ENCODE data around the gene CER1. TPM values are rescaled to one million over a fixed set of nuclear protein-coding genes. Genes with fewer than 3 reads are reported as not detected.

CER1 gene
- polyA plus RNA-seq, 3 donors = not detected

DNA sequence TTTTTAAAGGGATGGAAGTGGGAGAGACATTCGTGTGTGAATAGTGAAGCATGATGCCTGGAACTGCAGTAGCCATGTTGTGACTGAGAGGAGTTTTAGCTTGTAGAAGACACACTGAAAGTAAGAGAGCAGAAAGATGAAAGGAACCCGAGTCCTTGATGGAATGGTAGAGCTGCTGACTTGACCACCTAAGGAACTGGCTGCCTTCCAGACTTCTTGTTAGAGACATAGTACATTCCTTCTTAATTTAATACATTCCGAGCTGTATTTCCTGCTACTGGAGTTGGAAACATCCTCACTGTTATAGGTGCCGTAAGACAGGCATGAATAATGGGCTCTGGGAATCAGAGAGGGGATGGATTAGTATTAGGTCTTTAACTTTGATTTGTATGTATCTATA lies 7.4 kb downstream of the CER1 start:
- Histone ChIP-seq H4K20me1 (ENCODE audit: insufficient read depth, low read length) (no peaks in the 10 kb centered on the region), H3K9ac (ENCODE audit: insufficient read depth, low read length, poor library complexity, severe bottlenecking) (no peak overlapping the region), H3K27ac (ENCODE audit: low read depth in 1 of 2, low read length in 2 of 2) (no peak overlapping the region), H3K79me2 (ENCODE audit: insufficient read depth, low read length) (no peaks in the 10 kb centered on the region), H3K4me2 (replicated peaks; ENCODE audit: extremely low read depth, low read length, poor library complexity, severe bottlenecking) (no peak overlapping the region), H3K27me3 (ENCODE audit: control insufficient read depth in 2 of 2, insufficient read depth in 2 of 2, low read length in 2 of 2) (peaks cover 14 to 21% of the 10 kb centered on the region in 2 donors), H3K4me3 (replicated peaks in 1 of 3; ENCODE audit: low read depth in 2 of 3, low read length in 3 of 3) (no peak overlapping the region), H3K36me3 (replicated peaks in 1 of 2; ENCODE audit: control insufficient read depth in 1 of 2, insufficient read depth in 2 of 2, low read length in 2 of 2) (no peaks in the 10 kb centered on the region), H2AFZ (ENCODE audit: insufficient read depth, low read depth, low read length, poor library complexity, severe bottlenecking) (no peak overlapping the region), H3K9me3 (replicated peaks in 1 of 2; ENCODE audit: control insufficient read depth in 1 of 2, insufficient read depth in 1 of 2, low read length in 2 of 2) (no peaks in the 10 kb centered on the region), H3K4me1 (ENCODE audit: control insufficient read depth in 1 of 2, insufficient read depth in 2 of 2, low read length in 2 of 2) (no peaks in the 10 kb centered on the region)
- Mint-ChIP-seq H3K27ac (no peak overlapping the region), H3K9me3 (peaks cover 0 to 3% (median 0%) of the 10 kb centered on the region in 7 donors), H3K27me3 (ENCODE audit: low read depth in 3 of 3) (peaks cover 4 to 20% (median 8%) of the 10 kb centered on the region in 3 donors), H3K4me1 (no peaks in the 10 kb centered on the region), H3K36me3 (no peaks in the 10 kb centered on the region), H3K4me3 (no peak overlapping the region)
- DNase-seq = no peak
- TF ChIP-seq, protein P1, sequence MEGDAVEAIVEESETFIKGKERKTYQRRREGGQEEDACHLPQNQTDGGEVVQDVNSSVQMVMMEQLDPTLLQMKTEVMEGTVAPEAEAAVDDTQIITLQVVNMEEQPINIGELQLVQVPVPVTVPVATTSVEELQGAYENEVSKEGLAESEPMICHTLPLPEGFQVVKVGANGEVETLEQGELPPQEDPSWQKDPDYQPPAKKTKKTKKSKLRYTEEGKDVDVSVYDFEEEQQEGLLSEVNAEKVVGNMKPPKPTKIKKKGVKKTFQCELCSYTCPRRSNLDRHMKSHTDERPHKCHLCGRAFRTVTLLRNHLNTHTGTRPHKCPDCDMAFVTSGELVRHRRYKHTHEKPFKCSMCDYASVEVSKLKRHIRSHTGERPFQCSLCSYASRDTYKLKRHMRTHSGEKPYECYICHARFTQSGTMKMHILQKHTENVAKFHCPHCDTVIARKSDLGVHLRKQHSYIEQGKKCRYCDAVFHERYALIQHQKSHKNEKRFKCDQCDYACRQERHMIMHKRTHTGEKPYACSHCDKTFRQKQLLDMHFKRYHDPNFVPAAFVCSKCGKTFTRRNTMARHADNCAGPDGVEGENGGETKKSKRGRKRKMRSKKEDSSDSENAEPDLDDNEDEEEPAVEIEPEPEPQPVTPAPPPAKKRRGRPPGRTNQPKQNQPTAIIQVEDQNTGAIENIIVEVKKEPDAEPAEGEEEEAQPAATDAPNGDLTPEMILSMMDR (IDR thresholded peaks at IDR 0.05) = no peak
- 88% methylated on average over 1 of the region's 4 CpGs for WGBS (ENCODE audit: insufficient coverage)
- intact Hi-C loops (cut with micrococcal nuclease) = no loop called here

DNA sequence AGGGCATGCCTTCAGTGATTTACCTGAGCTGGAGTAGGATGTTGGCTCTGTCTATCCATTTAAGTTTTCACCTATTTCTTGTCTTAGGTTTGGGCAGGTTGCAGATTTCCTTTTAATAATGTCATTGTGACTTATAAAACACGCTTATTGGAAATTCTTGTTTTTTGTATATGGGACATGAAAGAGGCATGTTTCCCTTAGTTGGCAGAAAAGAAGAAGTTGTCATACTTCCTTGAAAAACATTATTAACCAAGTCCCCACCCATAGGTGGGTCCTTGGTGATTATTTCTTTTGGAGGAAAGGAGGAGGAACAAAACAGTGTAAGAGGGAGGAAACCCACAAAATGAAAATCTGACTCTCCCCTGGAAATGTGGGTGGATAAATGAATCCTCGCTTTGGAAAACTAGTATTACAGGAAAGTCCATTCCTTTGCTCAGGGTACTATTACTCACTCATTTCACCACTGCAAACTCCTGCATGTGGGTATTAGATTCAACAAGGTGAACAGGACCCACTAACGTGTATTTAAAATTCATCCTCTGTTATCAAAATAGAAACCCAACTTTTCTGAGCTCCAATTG lies 9.3 kb downstream of the CER1 start:
- WGBS (ENCODE audit: insufficient coverage) = 40% methylated on average over 1 of the region's 3 CpGs
- Histone ChIP-seq H3K4me1 (ENCODE audit: control insufficient read depth in 1 of 2, insufficient read depth in 2 of 2, low read length in 2 of 2) (no peaks in the 10 kb centered on the region), H3K9me3 (replicated peaks in 1 of 2; ENCODE audit: control insufficient read depth in 1 of 2, insufficient read depth in 1 of 2, low read length in 2 of 2) (peaks cover 0 to 3% of the 10 kb centered on the region in 2 donors), H3K79me2 (ENCODE audit: insufficient read depth, low read length) (no peaks in the 10 kb centered on the region), H2AFZ (ENCODE audit: insufficient read depth, low read depth, low read length, poor library complexity, severe bottlenecking) (no peak overlapping the region), H3K27ac (ENCODE audit: low read depth in 1 of 2, low read length in 2 of 2) (no peak overlapping the region), H3K36me3 (replicated peaks in 1 of 2; ENCODE audit: control insufficient read depth in 1 of 2, insufficient read depth in 2 of 2, low read length in 2 of 2) (no peaks in the 10 kb centered on the region), H4K20me1 (ENCODE audit: insufficient read depth, low read length) (no peaks in the 10 kb centered on the region), H3K27me3 (ENCODE audit: control insufficient read depth in 2 of 2, insufficient read depth in 2 of 2, low read length in 2 of 2) (peaks cover 21 to 37% of the 10 kb centered on the region in 2 donors), H3K4me3 (replicated peaks in 1 of 3; ENCODE audit: low read depth in 2 of 3, low read length in 3 of 3) (no peak overlapping the region), H3K4me2 (replicated peaks; ENCODE audit: extremely low read depth, low read length, poor library complexity, severe bottlenecking) (no peak overlapping the region), H3K9ac (ENCODE audit: insufficient read depth, low read length, poor library complexity, severe bottlenecking) (no peak overlapping the region)
- Mint-ChIP-seq H3K27me3 (ENCODE audit: low read depth in 3 of 3) (peaks cover 13 to 27% (median 19%) of the 10 kb centered on the region in 3 donors), H3K4me1 (no peaks in the 10 kb centered on the region), H3K36me3 (no peaks in the 10 kb centered on the region), H3K9me3 (peaks cover 0 to 10% (median 3%) of the 10 kb centered on the region in 7 donors), H3K27ac (no peak overlapping the region), H3K4me3 (no peak overlapping the region)
- no peak for DNase-seq
- TF ChIP-seq, protein P1 (IDR thresholded peaks at IDR 0.05) = no peak
- intact Hi-C loops (cut with micrococcal nuclease) = no loop called here
